Stomach (tissue), 9 donors: ENCODE data around the gene PSMB5. TPM values are rescaled to one million over a fixed set of nuclear protein-coding genes. Genes with fewer than 3 reads are reported as not detected.
A peak's percentile ranks its signal among the peaks of the same experiment; 100 is the strongest.

Source experiments
- DNase-seq, 2 donors: peaks; one replicate each; pipeline versions ENCODE4 v3.0.0 to v3.0.0-alpha.2; 2013 to 2019
- H3K27ac ChIP-seq, 5 donors: fragments of 200-600 bp in 4 of 5; sonication (generic) in 4 of 5; one replicate each; pipeline ENCODE4 v1.5.1; 2013 to 2019; ENCODE audit warnings: mild to moderate bottlenecking in 1 of 5, moderate library complexity in 1 of 5
- H3K27me3 ChIP-seq, 3 donors: fragments of 200-600 bp; sonication (generic); one replicate each; pipeline ENCODE4 v1.5.1; 2017 to 2019; ENCODE audit warnings: mixed run types in 1 of 3
- H3K36me3 ChIP-seq, 4 donors: fragments of 200-600 bp; sonication (generic); 1 replicate in 3 of 4; 2 replicates in 1 of 4; pipeline ENCODE4 v1.5.1; 2016 to 2019
- H3K4me1 ChIP-seq, 4 donors: fragments of 200-600 bp; sonication (generic); one replicate each; pipeline ENCODE4 v1.5.1; 2016 to 2019
- H3K4me3 ChIP-seq, 4 donors: fragments of 200-600 bp; sonication (generic) in 3 of 4; one replicate each; pipeline ENCODE4 v1.5.1; 2016 to 2019; ENCODE audit warnings: mild to moderate bottlenecking in 1 of 4
- H3K9me3 ChIP-seq, 4 donors: fragments of 200-600 bp; sonication (generic); one replicate each; pipeline ENCODE4 v1.5.1; 2016 to 2019
- CTCF ChIP-seq, 7 experiments: fragments of 450-650 bp in 4 of 7; fragments of 200-600 bp in 3 of 7; sonication (generic) in 3 of 7; IDR thresholded peaks; one replicate each; pipeline ENCODE4 v1.5.1; 2016 to 2019; ENCODE audit warnings: antibody characterized with exemption in 7 of 7, control low read depth in 2 of 7, mild to moderate bottlenecking in 1 of 7
- EP300 ChIP-seq: sonication (generic); formaldehyde crosslinking; IDR thresholded peaks from one replicate; pipeline ENCODE4 v1.6.1; 2017; ENCODE audit warnings: antibody characterized with exemption
- POLR2A ChIP-seq, 4 donors: fragments of 450-650 bp; IDR thresholded peaks; one replicate each; pipeline ENCODE4 v1.6.1; 2016; ENCODE audit warnings: antibody characterized with exemption in 4 of 4, control low read depth in 2 of 4, mild to moderate bottlenecking in 1 of 4, moderate library complexity in 1 of 4
- POLR2AphosphoS5 ChIP-seq, 3 donors: sonication (generic); formaldehyde crosslinking; IDR thresholded peaks; one replicate each; pipeline ENCODE4 v1.6.1; 2016; ENCODE audit warnings: antibody characterized with exemption in 3 of 3
- WGBS, 5 donors: extraction: QIAGEN DNeasy Blood & Tissue Kit in 3 of 5; methylation state at CpG; one replicate each; pipeline versions ENCODE4 v1.1.5 to v1.1.7; 2013 to 2018; 5-methylcytosine and 5-hydroxymethylcytosine counted together
- intact Hi-C: fragments of 100-400 bp; cut with DNase I; formaldehyde crosslinking; loops from one replicate; pipeline ENCODE4 v1.15.1; 2023; ENCODE audit warnings: low total_unique reads
- polyA plus RNA-seq, 3 donors: library from polyadenylated mRNA; stranded (reverse); fragments of 200-250 nt; gene quantifications; one replicate each; pipeline ENCODE4 v1.2.3, GENCODE V29; 2013
- total RNA-seq, 5 donors: library from RNA; depleted of rRNA; stranded (reverse); fragments of >200 nt; gene quantifications; one replicate each; pipeline versions ENCODE4 v1.1.0 to v1.2.3, GENCODE V29; 2014 to 2016
- donor health status: healthy with polysubstance abuse.
- donor health status: Bipolar disorder and iron deficiency.
- donor health status: healthy.

PSMB5 gene
- total and polyA plus RNA-seq, 8 donors = 34.4 to 147 (median 92.6) TPM

GRCh38 chr14:23044840-23045239 is 10.1 kb upstream of the PSMB5 start:
- 38 to 61% (median 57%) methylated on average over 8 of the region's 8 CpGs for WGBS, 5 donors
- no peaks in the 10 kb centered on the region for H3K36me3 ChIP-seq
- peaks cover 0 to 18% (median 8%) of the 10 kb centered on the region in 4 donors for H3K4me1 ChIP-seq
- intact Hi-C loops = no loop called here
- no peaks in the 10 kb centered on the region for H3K9me3 ChIP-seq
- H3K4me3 ChIP-seq = no peak overlapping the region
- peaks cover 0 to 12% (median 0%) of the 10 kb centered on the region in 3 donors for H3K27me3 ChIP-seq
- TF ChIP-seq CTCF (IDR thresholded peaks at IDR 0.05) = no peak
- no peak for TF ChIP-seq POLR2A (IDR thresholded peaks at IDR 0.05)
- TF ChIP-seq EP300 = no peak
- TF ChIP-seq POLR2AphosphoS5 (IDR thresholded peaks at IDR 0.05) = no peak
- H3K27ac ChIP-seq = peak overlapping the region in 1 of 5 donors; percentile 27
- peak; percentile 9 to 59 for DNase-seq

GRCh38 chr14:23043754-23044153 is 9.1 kb upstream of the PSMB5 start:
- Histone ChIP-seq H3K27ac (no peak overlapping the region), H3K36me3 (no peaks in the 10 kb centered on the region), H3K27me3 (peaks cover 0 to 12% (median 0%) of the 10 kb centered on the region in 3 donors), H3K4me1 (peaks cover 0 to 18% (median 8%) of the 10 kb centered on the region in 4 donors), H3K4me3 (no peak overlapping the region), H3K9me3 (no peaks in the 10 kb centered on the region)
- 73 to 94% (median 88%) methylated on average over 3 of the region's 3 CpGs for WGBS, 5 donors
- DNase-seq = peak in 1 of 2 donors; percentile 45
- no peak for TF ChIP-seq EP300
- intact Hi-C loops = no loop called here

GRCh38 chr14:23043145-23043544 is 8.4 kb upstream of the PSMB5 start:
- 74 to 90% (median 83%) methylated on average over 5 to 6 of the region's 6 CpGs for WGBS, 5 donors
- Histone ChIP-seq H3K4me1 (peaks cover 0 to 18% (median 8%) of the 10 kb centered on the region in 4 donors), H3K4me3 (no peak overlapping the region), H3K27ac (no peak overlapping the region), H3K9me3 (no peaks in the 10 kb centered on the region), H3K36me3 (no peaks in the 10 kb centered on the region), H3K27me3 (peaks cover 0 to 10% (median 0%) of the 10 kb centered on the region in 3 donors)
- intact Hi-C loops = no loop called here
- DNase-seq = peak in 1 of 2 donors; percentile 6
- TF ChIP-seq EP300 = no peak
- no peak for TF ChIP-seq POLR2AphosphoS5 (IDR thresholded peaks at IDR 0.05)
- no peak for TF ChIP-seq POLR2A (IDR thresholded peaks at IDR 0.05)
- no peak for TF ChIP-seq CTCF (IDR thresholded peaks at IDR 0.05)

- Histone ChIP-seq H3K36me3 (no peaks in the 10 kb centered on the region), H3K27me3 (peaks cover 0 to 4% (median 0%) of the 10 kb centered on the region in 3 donors), H3K27ac (no peak within 1 kb of the TSS), H3K9me3 (no peaks in the 10 kb centered on the region), H3K4me1 (peaks cover 0 to 18% (median 8%) of the 10 kb centered on the region in 4 donors), H3K4me3 (no peak within 1 kb of the TSS)
- intact Hi-C loops = no loop called here
- no peak for TF ChIP-seq POLR2A (IDR thresholded peaks at IDR 0.05)
- TF ChIP-seq POLR2AphosphoS5 (IDR thresholded peaks at IDR 0.05) = no peak
- TF ChIP-seq EP300 = no peak
- no peak for TF ChIP-seq CTCF (IDR thresholded peaks at IDR 0.05)
- 90 to 95% (median 94%) methylated on average over 25 to 36 of the region's 36 CpGs for WGBS, 5 donors
- DNase-seq = no peak
These were observed 7.7 kb upstream of the PSMB5 start, which contains the start of gene PSMB11 for GRCh38 chr14:23042162-23042965. TSS of gene PSMB11 (plus strand) at chr14:23042212. CDS start at chr14:23042226, 14 bp downstream.

- Histone ChIP-seq H3K27ac (no peak overlapping the region), H3K9me3 (no peaks in the 10 kb centered on the region), H3K27me3 (no peaks in the 10 kb centered on the region), H3K36me3 (no peaks in the 10 kb centered on the region), H3K4me1 (peaks cover 0 to 18% (median 8%) of the 10 kb centered on the region in 4 donors), H3K4me3 (no peak overlapping the region)
- no peak for TF ChIP-seq POLR2A (IDR thresholded peaks at IDR 0.05)
- TF ChIP-seq EP300 = no peak
- no peak for TF ChIP-seq CTCF (IDR thresholded peaks at IDR 0.05)
- TF ChIP-seq POLR2AphosphoS5 (IDR thresholded peaks at IDR 0.05) = no peak
- WGBS, 5 donors = 74 to 90% (median 84%) methylated on average over 6 to 8 of the region's 8 CpGs
- no peak for DNase-seq
- intact Hi-C loops = no loop called here
These were observed 7.0 kb upstream of the PSMB5 start for GRCh38 chr14:23041729-23042128.
